ENCODE data around the gene USP20.

- TF ChIP-seq POLR2A (IDR thresholded peaks at IDR 0.05) (no peak), CTCF (IDR thresholded peaks at IDR 0.05) (no peak)
Measured at GRCh38 chr9:129840034-129840433, 4.8 kb downstream of the USP20 start.
